NCI-H345 treated with DMSO at 0.1 percent for 48 hours (cell line): ENCODE measurements around the gene PRKCE.
"Not testable (repeated sequence)": the region's sequence is repeated elsewhere in the genome, so short reads cannot be mapped to it uniquely, and the experiment has no call there.

ENCODE experiments used
- DNase-seq: peaks from one replicate; lab custom pipeline; 2025; ENCODE audit not compliant: unreplicated experiment; lab: John Stamatoyannopoulos, UW

Gene PRKCE

GRCh38 chr2:45855374-45855773 is 203.9 kb downstream of the PRKCE start:
- no peak for DNase-seq

DNA sequence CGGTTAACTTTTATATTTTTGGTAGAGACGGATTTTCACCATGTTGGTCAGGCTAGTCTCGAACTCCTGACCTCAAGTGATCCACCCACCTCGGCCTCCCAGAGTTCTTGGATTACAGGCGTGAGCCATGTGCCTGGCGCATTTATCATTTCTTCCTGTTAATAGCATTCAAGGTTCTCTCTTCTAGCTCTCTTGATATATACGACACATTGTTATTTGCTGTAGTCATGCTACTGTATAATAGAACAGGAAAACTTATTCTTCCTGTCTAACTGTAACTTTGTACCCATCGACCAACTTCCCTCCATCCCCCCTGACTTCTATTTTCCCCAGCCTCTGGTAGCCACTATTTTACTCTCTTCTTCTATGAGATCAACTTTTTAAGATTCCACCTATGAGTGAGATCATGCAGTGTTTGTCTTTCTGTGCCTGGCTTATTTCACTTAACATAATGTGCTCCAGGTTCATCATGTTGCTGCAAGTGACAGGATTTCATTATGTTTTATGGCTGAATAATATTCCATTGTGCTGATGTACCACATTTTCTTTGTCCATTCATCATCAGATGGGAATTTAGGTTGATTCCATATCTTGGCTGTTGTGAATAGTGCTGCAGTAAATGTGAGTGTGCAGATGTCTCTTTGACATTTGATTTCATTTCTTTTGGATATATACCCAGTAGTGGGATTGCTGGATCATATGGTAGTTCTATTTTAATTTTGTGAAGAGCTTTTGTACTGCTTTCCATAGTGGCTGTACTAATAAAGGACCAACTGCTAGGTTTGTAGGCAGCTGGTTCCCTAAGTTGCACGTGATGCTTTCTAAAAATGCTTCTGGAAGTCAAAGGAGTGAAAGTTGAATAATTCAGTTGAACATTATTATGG is 205.2 kb downstream of the PRKCE start:
- DNase-seq: no peak

DNA sequence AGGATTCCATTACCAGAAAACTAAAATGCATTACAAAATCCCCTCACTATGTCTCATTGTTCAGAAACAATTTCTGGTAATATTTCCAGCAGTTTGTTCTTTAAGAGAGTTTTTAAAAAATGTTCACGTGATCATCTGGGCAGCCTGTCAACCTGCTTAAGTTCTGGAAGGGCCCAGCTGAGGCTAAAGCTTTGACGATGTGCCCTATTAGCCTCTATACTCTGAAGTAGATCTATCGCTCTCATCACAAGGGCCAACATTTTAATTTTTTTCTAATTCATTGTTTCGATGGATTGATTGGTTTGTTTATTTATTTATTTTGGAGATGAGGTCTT is 205.8 kb downstream of the PRKCE start:
- no peak for DNase-seq

DNA sequence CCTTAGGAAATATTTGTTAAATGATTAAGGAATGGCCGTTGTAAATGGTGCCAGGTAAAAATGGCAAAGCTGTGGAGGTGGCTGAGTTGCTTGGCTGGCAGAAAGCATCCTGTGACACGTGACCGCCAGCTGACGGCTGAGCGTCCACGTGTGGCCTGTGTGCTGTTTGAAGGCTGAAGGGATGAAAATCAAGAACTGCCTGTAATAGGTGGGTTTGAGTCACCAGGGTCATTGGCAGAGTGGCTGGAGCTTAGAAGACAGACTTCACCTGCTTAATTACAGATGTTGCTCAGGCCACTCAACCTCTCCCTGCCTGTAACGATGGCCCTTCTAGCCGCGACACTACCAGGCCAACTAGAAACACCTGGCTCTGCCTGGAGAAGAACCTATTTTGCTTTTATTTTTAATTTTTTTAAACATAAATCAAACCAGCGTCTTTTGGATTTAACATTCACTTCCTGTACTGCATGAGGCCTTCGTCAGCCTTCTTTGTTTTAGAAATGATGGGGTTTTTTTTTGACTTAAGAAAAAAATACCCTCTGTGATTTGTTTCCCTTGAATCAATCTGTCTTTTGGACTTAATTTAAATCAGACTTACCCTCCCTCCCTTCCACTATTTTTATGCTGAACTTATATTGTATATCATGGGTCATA is 206.5 kb downstream of the PRKCE start:
- no peak for DNase-seq

- not testable (repeated sequence) for DNase-seq
These were observed 207.4 kb downstream of the PRKCE start for GRCh38 chr2:45858872-45859271.

DNA sequence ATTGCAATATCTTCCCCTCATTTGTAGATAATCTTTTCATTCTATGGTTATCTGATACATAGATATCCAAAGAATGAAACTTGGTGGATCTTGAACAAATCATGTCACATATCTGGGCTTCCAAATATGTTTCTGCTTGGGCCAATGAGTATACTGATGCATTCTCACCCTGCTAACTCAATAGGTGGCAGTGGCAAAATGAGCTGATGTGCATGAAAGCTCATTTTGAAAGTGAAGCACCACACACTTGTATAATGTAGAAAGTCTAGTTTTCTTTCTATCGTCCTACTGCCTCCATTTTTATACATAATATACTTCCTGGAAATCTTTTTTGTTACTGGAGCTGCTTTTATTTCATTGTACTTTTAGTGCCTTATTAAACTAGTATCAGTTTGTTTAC is 208.2 kb downstream of the PRKCE start:
- no peak for DNase-seq

- DNase-seq: no peak
These were observed 209.0 kb downstream of the PRKCE start for GRCh38 chr2:45860136-45861121.

DNA sequence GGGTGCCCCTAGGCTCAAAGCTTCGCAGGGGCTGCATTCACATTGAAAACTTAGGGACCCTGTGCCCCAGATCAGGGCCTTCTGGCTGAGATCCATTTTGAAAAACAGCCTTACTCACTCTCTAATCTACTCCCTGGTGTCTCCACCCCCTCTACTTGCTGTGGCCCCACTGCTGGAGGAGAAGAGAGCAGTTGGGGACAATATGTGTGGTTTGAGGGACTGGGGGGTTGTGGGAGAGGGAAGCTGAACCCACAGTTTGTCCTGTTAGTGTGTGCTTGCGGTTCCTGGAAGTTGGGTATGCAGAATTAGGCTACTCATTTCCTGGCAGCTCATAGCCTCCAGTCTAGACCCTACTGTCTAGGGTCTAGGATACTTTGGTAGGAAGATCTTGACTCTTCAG is 211.4 kb downstream of the PRKCE start:
- no peak for DNase-seq

GRCh38 chr2:45864121-45864520 is 212.6 kb downstream of the PRKCE start:
- DNase-seq: no peak

DNA sequence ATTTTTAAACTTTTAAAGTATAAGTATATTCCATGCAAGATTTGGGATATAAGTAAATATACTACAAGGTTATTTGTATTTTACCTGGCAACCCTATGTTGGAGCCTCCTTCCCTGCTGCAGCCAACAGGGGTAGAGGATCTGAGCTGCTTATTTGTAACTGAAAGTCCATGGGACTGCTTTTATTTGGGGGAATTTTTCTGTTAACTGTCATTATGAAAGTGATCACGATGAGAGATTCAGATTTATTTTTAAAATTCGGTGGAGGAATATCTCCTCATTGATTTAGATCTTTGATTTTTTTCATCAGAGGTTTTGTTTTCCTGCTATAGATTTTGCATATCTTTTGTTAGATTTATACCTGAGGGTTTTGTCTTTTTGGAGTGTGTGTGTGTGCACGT is 215.9 kb downstream of the PRKCE start:
- DNase-seq: no peak

DNA sequence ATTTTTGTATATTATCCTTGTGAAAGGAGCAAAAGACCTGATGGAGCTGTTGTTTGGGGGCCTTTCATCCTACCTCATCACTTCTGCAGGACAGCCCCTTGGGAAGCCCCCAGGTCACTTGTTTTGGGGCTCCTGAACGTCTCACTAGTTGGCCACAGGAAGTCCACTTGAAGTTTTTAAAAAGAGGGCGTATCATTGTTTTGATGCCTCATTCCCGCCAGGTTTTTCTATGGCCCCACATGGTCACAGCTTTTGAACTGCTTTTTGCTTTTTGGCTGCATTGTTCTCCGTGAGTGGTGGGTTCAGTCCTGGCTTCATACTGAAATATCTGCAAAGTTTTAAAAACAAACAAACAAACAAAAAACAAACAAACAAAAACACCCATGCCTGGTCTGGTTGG is 216.3 kb downstream of the PRKCE start:
- no peak for DNase-seq

DNA sequence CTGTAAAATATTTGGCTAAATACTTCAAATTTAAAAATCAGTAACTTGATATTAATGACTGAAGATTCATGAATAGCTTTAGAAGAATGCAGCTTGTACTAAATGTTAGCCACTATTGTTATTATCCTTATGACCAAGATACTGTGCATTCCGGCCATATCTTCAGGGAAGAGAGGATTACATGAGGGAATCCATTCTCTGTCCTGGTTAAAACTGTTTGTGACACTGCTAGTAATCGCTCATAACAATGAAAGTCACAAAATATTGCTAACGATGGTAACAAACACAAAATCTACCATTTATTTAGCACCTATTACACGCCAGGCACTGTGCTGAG is 217.7 kb downstream of the PRKCE start:
- DNase-seq: no peak

- DNase-seq: no peak
These were observed 219.6 kb downstream of the PRKCE start for GRCh38 chr2:45871025-45871424.

- DNase-seq: no peak
These were observed 220.1 kb downstream of the PRKCE start for GRCh38 chr2:45871541-45871940.

DNA sequence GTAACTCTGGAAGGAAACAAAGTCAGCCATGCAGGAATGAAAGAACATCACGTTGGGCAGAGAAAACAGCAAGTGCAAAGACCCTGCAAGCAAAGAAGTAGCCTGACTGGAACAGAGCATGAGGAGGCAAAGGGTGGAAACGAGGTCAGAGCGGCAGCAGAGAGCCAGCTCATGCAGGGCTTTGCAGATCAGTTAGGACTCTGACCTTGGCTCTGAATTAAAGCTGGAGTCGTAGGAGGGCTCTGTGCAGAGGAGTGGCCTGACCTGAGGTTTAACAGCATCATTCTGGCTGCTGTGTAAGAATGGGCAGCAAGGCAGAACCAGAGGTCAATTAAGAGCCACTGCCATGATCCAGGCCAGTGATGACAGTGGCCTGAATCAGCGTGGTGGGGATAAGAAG is 220.7 kb downstream of the PRKCE start:
- no peak for DNase-seq

DNA sequence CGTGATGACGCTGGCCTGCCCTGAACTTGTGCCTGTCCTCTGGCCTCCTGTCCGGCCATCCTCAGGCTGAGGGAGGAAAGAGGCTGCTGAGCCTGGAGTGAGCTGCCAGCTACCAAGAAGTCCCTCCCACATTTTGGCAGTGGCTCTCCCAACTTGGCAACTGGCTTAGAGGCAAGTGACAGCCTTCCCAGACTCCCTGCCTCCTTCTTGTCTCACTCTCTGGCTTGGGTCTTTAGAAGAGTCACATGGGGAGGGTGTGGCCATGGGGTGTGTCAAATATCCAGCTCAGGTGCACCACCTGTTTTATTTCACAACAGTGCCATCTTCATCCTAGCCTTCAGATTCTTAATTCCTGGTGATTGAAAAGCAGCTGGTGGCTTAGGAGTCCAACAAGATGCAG is 222.9 kb downstream of the PRKCE start:
- no peak for DNase-seq

- DNase-seq: no peak
These were observed 225.1 kb downstream of the PRKCE start for GRCh38 chr2:45876611-45877010.

DNA sequence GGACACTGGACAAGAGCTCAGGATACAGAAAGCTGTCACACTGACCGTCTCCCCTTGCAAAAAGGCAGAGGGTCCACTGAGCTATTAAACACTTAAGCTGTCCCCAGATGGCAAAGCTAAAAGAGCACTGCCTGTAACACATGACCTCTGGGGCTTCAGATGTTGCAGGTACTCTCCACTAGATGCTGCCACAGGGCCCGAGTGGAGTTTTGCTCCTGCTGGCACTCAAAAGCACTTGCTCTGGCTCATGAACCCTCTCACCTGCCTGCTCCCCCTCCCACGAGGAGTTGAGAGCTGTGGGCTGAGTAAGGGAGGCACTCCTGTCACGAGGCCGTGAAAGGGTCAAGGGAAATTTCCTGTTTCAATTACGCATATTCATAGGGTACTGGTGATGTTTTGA is 227.9 kb downstream of the PRKCE start:
- no peak for DNase-seq

DNA sequence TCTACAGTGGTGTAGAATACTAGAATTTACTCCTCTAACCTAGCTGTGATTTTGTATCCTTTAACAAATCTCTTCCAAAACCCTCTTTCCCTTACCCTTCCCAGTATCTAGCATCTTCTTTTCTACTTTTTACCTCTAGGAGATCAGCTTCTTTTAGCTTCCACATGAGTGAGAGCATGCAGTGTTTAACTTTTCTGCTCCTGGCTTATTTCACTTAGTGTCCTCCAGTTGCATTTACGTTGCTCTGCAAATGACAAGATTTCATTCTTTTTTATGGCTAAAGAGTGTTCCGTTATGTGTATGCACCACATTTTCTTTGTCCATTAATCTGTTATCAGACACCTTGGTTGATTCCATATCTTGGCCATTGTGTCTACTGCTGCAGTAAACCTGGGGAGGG is 228.5 kb downstream of the PRKCE start:
- no peak for DNase-seq

DNA sequence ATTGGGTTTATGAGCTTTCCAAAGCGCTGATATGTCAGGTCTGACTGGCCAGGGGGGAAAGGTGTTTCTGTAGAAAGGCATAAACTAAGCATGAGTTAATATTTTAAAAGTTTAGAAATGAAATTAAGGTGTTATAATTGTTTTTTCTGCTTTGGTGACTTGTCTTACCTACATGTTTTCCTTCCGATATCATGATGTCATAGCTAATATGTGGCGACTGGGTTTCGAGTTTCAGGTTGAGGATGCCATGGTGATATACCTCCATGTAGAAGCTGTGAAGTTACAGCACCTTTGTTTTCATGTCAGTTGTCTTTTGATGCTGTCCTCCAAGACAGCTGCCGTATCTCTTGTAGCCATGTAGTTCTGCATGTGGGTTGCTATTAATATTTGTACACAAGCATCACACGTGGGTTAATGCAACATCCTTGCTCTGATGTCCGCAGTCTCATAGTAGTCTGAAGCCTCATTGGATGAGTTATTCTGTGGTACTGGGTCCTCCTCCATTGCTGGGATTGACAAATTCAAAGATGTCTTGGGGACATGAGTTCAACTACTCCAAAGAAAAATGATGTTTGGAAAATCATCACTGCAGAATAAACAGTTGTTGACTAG is 230.6 kb downstream of the PRKCE start:
- DNase-seq: no peak
